CD4-positive, alpha-beta T cell treated with Interleukin-21 for 1 hour (primary cell): ENCODE data around the gene CLMN.

Experiments used
- DNase-seq: peaks from one replicate; pipeline ENCODE4 v3.0.0-alpha.2; 2020

The CLMN gene

DNA sequence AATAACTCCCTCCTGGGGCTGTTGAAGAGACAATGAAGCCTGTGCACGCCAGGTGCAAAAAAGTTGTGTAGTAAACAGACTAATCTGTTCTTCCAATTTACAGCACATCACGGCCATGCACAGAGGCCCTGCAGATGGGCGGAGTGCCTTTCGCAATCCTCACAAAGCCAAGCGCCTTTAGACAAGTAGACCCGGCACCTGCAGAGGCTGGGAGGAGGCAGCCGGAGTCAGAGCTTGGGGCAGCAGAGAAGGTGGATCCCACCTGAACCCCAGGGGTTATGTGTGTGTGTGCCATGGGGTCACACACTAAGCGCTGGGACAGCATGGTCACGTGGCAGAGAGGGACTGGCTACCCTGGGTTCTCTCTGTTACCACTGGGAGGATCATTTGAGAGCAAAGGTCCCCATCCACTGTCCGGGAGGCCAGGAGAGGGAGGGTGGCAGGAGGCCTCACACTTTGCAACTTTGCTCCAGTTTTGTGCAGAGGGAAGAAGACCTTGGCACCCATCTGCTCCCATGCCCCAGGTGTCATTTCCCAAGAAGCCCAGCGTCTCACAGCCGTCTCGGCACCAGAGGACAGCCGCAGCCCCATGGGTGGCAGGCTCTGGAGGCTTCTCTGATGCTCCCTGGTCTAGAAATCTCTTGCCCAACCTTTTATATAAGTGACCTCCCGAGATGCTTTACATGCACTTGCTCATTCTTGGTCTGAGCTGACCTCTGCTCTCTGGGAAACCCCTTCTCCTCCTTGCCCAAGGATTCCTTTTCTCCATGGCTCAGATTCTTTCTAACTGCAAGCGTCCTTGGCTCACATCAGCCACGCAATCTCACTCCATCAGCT is 82.4 kb downstream of the CLMN start:
- no peak for DNase-seq

DNA sequence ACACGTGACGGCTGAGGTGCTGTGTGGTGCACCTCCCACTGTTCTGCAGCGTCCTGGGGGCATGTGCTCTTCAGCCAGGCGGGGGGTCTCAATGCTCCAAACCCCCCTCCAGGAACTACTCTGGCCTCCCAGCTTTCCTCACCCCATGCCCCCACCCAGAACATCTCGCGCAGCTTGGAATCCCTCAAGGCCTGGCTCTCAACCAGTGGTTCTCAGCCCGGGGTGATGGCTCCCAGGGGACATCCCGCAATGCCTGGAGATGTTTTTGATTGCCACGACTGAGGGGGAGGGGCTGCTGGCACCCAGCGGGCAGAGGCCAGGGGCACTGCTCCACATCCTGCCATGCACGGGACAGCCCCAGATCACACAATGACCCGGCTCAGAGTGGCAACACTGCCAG is 83.5 kb downstream of the CLMN start:
- DNase-seq: no peak

DNA sequence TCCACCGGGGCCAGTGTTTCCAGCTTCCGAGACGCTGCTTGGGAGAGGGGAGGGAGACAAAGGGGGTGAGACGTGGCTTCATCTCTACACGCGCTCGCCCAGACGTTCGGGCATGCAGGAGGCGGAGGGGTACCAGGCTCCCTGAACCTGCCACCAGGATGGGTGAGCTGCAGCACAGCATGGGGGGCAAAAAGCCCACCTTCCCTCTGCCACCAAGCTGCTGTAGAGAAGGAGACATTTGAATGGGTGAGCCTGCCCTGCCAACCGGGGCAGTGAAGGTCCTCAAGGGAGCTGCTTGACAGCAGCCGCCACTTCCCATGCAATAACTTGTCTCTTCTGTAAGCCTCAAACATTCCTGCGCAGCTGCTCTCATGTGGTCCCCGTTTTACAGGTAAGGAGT is 83.9 kb downstream of the CLMN start:
- no peak for DNase-seq

DNA sequence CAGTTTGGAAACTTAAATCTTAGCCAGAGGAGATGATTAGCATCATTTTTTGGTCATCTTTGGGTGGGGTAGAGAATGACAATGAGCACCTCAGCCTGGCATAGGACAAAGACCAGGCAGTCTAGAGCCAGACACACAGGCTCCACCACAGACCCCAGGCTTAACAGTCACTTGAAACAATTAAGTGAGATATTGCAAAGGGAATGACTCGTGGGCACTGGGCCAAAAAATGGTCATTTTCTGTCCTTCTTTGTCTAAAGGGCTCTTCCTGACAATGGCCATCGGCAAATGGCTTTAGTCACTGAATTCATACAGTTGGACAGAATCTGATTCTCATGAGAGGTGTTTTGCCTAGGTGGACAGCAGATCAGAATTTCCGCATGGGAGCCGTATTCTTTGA is 84.4 kb downstream of the CLMN start:
- DNase-seq: no peak

DNA sequence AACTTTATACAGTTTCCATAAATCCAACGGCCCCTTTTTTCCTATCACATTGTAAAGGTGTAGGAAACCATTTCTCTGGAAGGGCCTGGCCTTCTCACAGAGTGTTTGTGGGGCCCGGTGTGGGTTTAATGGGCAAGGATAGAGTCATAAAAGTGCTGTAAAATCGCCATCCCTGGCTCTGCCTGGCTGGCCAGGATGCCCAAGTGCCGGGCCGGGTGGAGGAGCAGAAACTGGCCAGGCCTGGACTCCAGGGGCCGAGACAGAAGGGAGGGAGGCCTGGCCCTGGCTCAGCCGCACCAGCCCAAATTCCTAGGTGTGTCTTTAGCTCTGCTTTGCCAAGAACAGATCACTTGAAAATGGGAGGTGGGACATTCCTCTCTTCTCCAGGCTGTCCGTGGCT is 85.3 kb downstream of the CLMN start:
- DNase-seq: no peak

DNA sequence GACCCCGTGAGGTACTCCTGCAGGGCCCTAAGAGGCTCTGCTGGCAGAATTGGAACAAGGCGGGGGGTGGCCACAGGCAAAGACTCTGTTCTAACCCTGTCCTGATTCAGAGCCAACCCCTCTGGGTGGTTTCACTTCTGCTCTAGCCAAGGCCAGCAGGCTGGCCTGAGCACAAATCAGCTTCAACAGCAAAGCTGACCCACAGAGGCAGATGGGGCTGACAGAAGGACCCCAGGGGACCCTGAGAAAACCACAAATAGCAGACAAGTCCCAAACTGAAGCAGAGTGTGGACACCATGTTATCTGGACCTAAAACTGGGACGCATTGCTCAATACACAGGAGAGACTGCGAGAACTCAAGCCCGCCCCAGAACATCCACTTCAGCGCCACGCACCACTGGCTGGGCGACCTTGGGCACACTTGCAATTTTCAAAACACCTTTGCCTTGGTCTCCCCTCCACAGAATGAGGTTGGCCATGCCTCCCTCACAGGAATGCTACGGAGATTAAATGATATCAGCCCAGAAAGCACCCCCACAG is 85.9 kb downstream of the CLMN start:
- DNase-seq: no peak

DNA sequence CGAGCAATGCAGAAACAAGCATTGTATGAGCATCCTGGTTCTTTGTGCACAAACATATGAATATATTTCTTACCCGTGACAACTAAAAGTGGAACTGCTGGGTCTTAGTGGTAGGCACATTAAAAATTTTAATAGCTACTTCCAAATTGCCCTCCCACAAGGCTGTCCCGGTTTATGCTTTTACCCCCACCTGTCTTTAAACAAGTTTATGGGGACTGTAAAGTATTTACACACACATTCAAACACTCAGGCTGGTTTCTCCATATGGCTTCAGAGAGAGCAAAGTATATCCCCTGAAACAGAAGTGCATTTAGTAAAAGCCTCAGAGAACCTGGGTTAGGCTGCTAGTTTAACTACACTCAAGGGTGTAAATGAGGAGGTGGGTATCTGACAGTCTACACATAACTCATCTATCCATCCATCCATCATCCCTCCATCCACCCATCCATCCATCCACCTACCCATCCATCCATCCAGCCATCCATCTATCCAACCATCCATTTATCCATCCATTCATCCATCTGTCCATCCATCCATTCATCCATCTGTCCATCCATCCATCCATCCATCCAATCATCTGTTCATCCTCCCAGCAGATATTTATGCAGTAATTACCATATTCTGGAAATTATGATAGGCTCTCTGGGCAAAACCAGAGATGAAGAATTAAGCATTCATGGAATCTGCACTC is 86.7 kb downstream of the CLMN start:
- no peak for DNase-seq

DNA sequence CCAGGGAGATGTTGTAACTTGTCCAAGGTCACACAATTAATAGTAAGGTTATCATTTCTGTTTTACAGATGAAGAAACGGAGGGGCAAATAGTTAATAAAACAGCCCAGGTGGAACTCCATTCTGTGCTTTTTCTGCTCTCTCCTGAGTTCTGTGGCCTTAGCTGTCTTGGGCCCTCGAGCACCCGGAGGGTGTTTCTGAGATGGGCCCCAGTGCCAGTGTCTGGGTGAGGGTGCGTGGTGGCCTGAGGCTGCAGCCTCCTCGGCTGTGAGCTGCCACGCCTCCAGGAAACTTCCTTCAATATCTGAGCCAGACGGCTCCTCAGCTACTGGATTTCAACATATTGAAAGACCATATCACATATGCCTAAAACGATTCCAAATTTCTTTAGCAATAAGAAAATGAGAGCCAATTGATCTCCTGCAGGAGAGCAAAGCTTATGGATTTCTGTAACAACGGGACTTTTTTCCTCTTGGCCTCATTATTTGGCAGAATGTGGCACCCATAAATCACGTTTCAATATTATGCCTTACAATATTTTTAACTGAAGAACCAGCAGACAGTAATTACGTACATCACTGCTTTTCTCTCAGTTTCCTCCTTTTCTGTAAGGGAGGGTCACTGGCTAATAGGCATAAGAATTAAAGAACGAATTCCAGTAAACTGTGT is 87.6 kb downstream of the CLMN start:
- no peak for DNase-seq

DNA sequence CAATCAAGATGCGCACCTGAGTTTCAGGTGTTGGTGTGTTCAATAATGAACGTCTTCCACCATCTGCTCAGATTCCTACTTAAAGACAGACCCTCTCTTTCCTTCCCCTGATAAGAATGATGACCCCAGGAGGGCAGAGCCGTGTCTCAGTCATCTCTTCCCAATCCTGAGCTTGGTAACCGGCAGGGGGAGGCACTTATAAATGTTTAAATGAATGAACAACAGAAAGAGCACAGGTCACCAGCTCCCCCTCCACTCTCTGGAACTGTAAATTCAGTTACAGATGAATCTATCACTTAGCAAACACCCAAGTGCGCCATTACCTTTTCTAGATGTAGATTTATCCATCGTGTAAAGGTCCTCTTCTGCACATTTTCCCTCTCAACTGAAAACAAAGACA is 90.0 kb downstream of the CLMN start:
- no peak for DNase-seq

DNA sequence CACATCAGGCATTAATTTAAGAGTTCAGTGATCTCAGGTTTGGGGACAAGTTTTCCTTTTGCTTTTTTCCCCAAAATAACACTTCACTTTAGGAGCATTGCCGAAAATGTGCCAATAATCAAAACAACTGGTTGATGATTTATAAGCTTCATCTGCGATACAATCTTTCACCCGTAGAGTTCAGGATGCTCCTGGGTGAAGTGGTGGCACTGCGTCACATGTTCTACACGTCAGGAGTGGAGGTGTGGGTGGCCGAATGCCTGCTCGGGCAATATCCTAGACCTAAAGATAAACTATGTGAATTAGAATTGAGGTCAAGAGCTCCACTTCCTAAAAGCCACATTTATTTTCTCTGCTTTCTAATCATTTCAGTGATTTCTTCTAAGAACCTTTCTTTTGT is 91.5 kb downstream of the CLMN start:
- DNase-seq: no peak

DNA sequence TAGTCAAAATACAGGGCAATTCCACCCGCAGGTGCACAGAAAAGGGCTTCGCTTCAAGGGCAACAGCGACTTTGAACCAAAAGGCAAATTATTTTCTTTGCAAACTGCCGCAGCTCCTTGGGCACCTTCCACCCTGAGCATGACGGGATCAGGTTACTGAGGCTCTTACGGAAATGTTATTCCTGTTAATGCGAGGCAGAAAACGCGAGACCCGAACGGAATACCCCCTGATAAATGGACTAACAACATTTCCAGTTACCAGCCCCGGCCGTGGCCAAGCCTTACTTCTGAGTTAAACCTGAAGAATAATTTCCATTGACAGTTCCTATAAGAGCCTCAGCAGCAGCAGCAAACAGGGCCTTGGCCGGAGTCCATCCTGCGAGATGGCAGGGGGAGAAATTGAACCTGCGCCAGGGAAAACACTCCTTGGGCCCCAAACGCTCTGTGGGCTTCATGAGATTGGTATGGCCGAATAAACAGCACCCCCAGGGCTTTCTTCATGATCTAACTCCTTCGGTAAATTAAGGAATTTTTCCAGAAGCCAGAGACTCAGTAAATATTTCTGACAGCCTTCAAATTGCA is 92.3 kb downstream of the CLMN start:
- DNase-seq: no peak

DNA sequence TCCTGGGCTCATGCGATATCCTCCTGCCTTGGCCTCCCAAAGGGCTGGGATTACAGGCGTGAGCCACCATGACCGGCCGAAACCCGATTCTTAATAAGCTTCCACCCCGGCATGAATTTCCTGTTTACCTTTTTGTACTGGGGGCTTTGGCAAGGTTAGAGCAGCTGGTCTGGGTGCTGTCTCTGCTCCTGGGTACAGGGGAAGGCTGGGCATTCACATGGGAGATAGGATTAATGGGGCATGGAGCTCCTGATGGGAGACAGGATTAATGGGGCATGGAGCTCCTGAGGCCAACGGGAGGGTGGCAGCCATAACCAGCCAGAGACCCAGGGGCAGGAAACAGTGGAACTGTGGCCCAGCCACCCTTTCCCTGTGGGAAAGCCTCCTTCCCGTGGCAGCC is 92.9 kb downstream of the CLMN start:
- no peak for DNase-seq

DNA sequence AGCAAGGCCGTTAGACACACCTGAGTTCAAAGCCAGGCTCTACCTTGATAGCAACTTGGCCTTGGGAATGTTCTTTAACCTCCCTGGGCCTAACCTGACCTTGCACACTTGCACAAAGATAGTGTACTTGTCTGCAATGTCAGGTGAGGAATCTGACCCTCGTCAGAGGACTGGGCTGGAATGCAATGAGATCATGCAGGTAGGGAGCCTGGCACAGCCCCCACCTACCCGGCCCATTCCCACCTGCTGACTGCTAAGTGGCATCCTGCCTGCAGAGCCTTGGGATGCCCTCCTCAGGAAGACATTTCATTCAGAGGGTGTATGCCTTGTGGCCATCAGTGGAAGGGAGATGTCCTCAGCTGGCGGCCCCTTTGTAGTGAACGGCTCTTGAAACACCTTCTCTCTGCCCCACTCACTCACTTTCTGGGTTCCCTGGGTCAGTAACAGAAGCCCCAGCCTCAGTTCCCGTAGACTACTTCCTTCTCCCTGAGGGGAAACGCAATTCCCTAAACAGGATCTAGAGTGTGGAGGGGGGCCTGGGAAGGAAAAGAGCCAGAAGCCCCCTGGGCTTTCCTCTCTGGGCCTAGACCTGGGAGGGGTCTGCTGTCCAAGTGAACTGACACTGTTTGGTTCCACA is 94.3 kb downstream of the CLMN start:
- DNase-seq: no peak

DNA sequence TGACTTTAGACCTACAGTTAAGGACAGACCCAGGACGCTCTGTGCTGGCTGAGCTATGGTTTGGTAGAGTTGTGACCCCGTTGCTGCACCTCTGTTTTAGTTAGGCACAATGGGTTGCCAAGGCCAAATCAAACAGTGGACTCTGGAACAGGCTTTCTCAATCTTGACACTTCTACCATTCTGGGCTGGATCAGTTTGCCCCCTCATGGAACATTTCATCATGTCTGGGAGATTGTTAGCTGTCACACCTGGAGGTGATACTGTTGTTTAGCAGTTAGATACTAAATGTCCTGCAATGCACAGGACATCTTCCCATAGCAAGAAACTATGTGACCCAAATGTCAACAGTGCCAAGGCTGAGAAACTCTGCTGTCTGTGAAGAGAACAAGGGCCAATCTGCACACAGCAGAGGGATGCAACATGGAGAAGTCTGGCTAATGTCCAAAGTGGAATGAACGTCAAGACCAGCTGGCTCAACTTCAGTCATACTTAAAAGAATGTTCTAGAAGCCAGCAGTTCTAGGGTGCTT is 96.8 kb downstream of the CLMN start:
- no peak for DNase-seq

DNA sequence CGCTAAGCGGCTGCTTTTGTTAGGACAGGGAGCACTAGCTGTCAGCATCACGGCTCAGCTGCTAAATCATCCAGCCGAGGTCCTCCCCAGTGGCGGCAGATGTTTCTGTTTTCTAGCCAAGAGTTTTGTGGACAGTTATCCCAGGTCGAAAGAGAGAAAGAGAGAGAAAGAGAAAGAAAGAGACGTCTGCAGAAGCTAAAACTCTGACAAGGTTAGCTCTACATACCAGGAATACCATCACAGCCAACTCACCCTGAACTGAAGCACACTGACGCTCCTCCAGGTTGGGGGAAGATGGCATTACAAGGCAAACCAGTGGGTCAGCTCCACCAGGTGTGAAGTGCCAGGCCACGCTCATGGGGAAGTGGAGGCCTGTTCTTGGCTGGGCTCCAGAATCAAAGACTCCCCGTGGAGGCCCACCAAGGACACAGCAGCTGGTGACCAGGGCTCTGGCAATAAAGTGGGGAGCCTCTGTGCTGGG is 97.5 kb downstream of the CLMN start:
- DNase-seq: no peak

DNA sequence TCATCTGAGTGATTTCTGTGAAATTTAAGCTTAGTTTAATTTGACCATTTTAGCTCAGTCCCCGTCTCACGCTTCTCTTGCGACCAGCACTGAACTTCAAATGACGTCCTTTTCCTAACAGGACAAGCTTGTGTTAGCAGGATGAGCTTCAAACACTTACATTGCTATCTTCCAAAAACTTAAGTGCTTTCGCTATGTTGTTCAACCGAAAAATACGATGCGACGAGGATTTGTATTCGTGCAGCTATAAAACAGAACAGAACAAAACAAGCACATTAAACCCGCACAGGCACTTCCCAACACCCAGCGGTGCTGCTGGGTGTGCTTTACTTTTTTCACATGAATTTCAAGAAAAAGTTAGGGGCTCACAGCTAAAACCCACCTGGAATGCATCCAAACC is 98.2 kb downstream of the CLMN start:
- DNase-seq: no peak

DNA sequence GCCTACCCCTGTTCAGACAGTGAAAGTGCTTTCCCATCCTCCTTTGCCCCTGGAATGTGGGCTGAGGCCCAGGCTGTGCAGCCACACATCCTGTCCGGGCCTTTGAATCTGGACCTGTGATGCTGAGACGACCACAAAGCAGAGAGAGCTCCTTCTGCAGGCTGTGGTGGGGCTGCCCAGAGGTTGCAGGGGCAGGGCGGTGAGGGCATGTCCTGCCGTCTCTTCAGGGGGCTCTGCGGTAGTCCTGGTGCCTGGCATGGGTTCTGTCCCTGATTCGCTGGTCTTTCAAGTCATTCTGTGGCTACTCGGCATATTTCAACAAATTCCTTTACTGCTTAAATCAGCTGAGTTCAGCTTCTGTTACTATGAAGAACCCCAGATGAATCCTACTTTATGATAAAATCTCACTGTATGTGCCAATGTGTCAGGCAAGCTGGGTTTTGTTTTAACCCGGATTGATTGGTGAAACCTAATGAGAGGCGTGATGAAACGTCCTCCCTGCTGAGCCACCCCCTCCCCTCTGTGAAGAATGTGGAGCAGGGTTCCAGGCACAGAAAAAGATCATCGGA is 99.0 kb downstream of the CLMN start:
- DNase-seq: no peak

DNA sequence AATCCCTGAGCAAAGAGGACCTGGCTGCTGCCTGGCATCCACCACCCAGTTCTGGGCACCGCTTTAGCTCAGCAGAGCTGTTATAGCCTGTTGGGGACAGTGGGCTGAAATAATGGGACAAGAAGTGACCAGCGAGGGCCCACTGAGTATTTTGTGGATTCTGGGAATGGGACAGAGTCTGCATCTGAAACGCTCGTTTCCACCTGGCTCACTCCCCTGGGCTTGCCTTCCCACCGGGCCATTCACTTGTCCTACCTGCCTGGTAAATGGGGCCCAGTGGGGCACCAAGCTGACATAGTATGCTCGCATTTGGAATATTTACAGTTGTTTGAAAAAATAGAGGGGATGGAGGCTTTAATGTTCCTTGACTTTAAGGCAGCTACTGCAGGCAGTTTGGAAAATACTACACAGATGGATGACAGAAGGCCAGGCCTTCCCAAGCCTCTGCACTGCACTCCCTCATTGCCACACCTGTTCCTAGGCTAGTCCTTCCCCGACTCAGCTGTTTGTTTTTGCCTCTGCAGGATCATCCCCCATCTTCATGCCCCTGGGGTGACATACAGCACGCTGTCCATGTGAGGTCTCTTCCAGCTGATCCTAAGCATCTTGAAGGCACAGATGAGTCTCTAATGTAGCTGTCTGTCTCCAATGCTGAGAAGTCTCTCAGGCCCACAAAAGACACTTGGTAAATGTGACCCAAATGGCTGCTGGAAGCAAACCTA is 101.1 kb downstream of the CLMN start:
- DNase-seq: no peak

DNA sequence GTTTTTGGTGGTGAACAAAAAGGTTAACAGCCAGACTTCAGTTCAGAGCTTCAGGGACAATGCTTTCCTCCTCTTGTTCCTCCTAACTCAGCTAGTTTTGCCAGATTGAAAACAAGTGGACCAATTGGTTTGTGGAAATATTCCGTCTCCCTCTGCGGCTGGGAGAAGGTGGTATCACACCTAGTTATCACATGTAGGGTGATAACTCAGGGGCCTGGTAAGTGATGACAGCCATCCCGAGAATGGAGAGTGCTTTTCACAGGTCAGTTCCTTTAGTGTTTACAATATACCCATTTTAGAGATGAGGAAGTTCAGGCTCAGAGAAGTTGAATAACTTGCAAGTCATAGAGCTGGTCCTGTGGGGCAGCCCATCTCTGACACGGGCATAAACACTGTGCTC is 101.7 kb downstream of the CLMN start:
- DNase-seq: no peak

DNA sequence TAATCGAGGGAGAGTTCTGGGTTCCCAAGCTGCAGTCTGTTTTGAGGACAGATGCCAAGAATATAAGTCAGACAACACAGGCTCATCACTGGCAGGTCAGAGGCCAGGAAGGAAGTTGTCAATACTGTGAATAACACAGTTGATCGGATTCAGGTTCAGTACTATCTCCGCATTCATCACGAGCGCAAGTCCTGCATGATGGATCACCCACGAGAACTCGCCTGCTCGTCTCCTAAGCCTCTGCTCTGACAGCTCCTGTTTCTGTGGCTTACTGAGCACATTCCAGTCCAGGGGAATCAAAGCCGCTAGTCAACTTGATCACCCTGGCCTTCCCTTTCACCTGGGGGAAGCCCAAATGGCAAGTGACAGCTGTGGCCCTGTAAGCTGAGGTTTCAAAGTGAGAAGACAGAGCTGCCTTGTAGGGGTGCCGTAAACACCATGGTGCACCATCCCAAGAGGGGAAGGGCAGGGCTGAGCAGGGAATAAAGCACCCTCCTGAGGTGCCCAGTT is 102.3 kb downstream of the CLMN start:
- no peak for DNase-seq

DNA sequence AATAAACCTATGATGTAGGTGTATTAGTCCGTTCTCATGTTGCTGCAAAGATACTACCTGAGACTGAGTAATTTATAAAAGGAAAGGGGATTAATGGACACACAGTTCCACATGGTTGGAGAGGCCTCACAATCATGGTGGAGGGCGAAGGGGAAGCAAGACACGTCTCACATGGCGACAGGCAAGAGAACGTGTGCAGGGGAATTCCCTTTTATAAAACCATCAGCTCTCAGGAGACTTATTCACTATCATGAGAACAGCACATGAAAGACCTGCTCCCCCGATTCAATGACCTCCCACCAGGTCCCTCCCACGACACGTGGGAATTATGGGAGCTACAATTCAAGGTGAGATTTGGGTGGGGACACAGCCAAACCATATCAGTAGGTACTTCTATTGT is 103.7 kb downstream of the CLMN start:
- no peak for DNase-seq
